GM12875 (cell line): ENCODE measurements around the gene CEP164.
A peak's percentile ranks its signal among the peaks of the same experiment; 100 is the strongest.
"Not testable (repeated sequence)": the region's sequence is repeated elsewhere in the genome, so short reads cannot be mapped to it uniquely, and the experiment has no call there.

Experiments used
- H3K4me3 ChIP-seq: one replicate; pipeline ENCODE4 v1.5.1; 2011; ENCODE audit warnings: low read depth, low read length, control low read depth
- TF ChIP-seq, protein P1 (sequence below): IDR thresholded peaks from 2 replicates; pipeline ENCODE4 v1.5.1; 2011; ENCODE audit warnings: low read depth, mild to moderate bottlenecking, control low read depth, inconsistent platforms, low read length, moderate library complexity, borderline replicate concordance; ENCODE audit not compliant: insufficient read depth

The CEP164 gene

GRCh38 chr11:117449111-117449693 lies 121.5 kb downstream of the CEP164 start:
- TF ChIP-seq, protein P1, sequence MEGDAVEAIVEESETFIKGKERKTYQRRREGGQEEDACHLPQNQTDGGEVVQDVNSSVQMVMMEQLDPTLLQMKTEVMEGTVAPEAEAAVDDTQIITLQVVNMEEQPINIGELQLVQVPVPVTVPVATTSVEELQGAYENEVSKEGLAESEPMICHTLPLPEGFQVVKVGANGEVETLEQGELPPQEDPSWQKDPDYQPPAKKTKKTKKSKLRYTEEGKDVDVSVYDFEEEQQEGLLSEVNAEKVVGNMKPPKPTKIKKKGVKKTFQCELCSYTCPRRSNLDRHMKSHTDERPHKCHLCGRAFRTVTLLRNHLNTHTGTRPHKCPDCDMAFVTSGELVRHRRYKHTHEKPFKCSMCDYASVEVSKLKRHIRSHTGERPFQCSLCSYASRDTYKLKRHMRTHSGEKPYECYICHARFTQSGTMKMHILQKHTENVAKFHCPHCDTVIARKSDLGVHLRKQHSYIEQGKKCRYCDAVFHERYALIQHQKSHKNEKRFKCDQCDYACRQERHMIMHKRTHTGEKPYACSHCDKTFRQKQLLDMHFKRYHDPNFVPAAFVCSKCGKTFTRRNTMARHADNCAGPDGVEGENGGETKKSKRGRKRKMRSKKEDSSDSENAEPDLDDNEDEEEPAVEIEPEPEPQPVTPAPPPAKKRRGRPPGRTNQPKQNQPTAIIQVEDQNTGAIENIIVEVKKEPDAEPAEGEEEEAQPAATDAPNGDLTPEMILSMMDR = no peak
- H3K4me3 ChIP-seq = no peak overlapping the region

- no peak overlapping the region for H3K4me3 ChIP-seq
- TF ChIP-seq, protein P1 = no peak
Measured at GRCh38 chr11:117453886-117454563, 126.4 kb downstream of the CEP164 start.

DNA sequence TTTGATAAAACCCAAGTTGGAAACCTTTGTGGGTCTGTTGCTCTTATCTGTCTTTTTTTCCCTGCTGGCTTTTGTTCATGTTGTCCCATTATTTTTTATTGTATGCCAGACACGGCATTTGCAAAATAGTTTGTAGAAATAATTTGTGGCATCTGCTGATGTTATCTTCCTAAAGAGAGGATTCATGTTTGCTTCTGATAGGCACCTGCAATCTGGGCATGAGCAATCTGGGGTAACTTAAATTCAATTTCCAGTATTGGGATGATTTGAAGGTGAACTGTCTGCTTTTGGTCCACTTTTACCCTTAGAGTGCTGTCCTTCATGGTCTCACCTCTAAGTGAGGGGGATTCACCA lies 126.9 kb downstream of the CEP164 start:
- TF ChIP-seq, protein P1 = no peak
- H3K4me3 ChIP-seq = no peak overlapping the region

- H3K4me3 ChIP-seq = no peak overlapping the region
- TF ChIP-seq, protein P1 = no peak
Measured at GRCh38 chr11:117456027-117456720, 128.5 kb downstream of the CEP164 start.

DNA sequence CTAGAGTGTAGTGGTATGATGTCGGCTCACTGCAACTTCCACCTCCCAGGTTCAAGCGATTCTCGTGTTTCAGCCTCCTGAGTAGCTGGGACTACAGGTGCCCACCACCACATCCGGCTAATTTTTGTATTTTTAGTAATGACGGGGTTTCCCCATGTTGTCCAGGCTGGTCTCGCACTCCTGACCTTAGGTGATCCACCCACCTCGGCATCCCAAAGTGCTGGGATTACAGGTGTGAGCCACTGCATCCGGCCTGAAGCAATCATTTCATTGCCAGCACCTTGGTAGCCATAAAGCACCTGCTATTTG lies 129.0 kb downstream of the CEP164 start:
- not testable (repeated sequence) for H3K4me3 ChIP-seq

- no peak overlapping the region for H3K4me3 ChIP-seq
- TF ChIP-seq, protein P1 = no peak
Measured at GRCh38 chr11:117457031-117457785, 129.6 kb downstream of the CEP164 start.

DNA sequence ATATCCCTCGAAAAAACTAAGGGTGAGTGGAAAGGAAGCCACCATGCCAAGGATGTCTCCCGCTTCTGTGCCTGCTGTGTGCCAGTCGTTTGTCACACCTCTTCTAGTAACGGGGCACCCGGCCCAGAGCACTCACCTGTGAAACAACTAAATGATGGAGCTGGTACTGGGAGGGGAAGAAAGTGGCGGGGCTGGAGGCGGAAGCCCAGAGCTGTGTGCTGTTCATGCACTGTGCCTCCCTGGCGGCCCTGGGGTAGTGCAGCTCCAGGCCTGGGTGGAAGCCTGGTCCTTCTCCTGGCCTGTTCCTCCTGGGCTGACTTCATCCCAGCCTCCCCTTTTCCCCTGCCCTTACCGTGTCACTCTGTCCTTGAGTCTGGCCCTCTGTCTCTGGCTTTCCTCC lies 130.2 kb downstream of the CEP164 start:
- TF ChIP-seq, protein P1 = peak; percentile 37; the same call in 1 of the 2 replicates
- peak overlapping the region; percentile 10 for H3K4me3 ChIP-seq
